ENCODE data around the gene PAQR8. TPM values are rescaled to one million over a fixed set of nuclear protein-coding genes. Genes with fewer than 3 reads are reported as not detected.
A peak's percentile ranks its signal among the peaks of the same experiment; 100 is the strongest.

The PAQR8 gene
- total RNA-seq, 1 experiment from 2014 or later, result 3.6 TPM

DNA sequence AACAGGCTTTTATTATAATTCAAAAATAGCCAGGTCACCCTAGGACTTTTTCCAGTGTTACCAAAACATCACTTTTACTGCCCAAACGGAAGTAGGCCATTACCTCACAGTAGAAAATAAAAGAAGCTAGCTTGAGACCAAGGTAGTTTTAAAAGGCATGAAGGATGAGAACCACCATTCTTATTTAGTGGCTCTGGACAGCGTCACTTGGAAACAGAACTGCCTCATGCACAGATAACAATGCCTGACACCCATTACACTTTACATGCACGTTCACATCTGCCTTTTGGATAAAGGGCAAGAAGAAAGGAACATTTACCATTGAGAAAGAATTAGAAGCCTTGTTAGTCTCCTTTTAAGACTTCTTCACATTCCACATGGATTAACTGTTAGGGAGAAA, 1.9 kb upstream of the PAQR8 start:
- ChIA-PET CTCF (no interaction called here), POLR2A (no interaction called here)
- Histone ChIP-seq H3K36me3 (ENCODE audit: control insufficient read depth, insufficient read depth, low read length) (no peaks in the 10 kb centered on the region; the same call in 1 of the 2 replicates), H3K4me1 (ENCODE audit: control insufficient read depth, insufficient read depth, low read length) (peaks cover 8% of the 10 kb centered on the region), H3K9me3 (ENCODE audit: control insufficient read depth, insufficient read depth, low read depth, low read length) (no peaks in the 10 kb centered on the region), H3K4me3 (ENCODE audit: low read depth in 2 of 2, low read length in 2 of 2) (no peak overlapping the region), H3K27ac (ENCODE audit: low read length) (no peak overlapping the region), H3K27me3 (ENCODE audit: control insufficient read depth, insufficient read depth, low read length) (no peaks in the 10 kb centered on the region; the same call in 1 of the 2 replicates)
- in situ Hi-C loops (cut with HindIII; ENCODE audit: low pct_unique_long_range_greater_than_20kb, low sequenced_read_pairs), result no loop called here
- intact Hi-C loops (cut with micrococcal nuclease; ENCODE audit: unreplicated experiment), result no loop called here
- no TSS peak for BruUV-seq (replicated peaks)
- DNase-seq (ENCODE audit: low read depth, low spot score) (no peak), ATAC-seq (no peak)
- TF ChIP-seq TCF7L2 (IDR thresholded peaks at IDR 0.05; ENCODE audit: low read depth, low read length) (no peak), POLR2AphosphoS5 (IDR thresholded peaks at IDR 0.05; ENCODE audit: low read depth, low read length) (no peak), SIN3A (IDR thresholded peaks at IDR 0.05; ENCODE audit: borderline replicate concordance, insufficient read depth, low read depth, low read length) (no peak)
- TF ChIP-seq, protein P1, sequence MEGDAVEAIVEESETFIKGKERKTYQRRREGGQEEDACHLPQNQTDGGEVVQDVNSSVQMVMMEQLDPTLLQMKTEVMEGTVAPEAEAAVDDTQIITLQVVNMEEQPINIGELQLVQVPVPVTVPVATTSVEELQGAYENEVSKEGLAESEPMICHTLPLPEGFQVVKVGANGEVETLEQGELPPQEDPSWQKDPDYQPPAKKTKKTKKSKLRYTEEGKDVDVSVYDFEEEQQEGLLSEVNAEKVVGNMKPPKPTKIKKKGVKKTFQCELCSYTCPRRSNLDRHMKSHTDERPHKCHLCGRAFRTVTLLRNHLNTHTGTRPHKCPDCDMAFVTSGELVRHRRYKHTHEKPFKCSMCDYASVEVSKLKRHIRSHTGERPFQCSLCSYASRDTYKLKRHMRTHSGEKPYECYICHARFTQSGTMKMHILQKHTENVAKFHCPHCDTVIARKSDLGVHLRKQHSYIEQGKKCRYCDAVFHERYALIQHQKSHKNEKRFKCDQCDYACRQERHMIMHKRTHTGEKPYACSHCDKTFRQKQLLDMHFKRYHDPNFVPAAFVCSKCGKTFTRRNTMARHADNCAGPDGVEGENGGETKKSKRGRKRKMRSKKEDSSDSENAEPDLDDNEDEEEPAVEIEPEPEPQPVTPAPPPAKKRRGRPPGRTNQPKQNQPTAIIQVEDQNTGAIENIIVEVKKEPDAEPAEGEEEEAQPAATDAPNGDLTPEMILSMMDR (IDR thresholded peaks at IDR 0.05), result no peak
- TF ChIP-seq, protein P2, sequence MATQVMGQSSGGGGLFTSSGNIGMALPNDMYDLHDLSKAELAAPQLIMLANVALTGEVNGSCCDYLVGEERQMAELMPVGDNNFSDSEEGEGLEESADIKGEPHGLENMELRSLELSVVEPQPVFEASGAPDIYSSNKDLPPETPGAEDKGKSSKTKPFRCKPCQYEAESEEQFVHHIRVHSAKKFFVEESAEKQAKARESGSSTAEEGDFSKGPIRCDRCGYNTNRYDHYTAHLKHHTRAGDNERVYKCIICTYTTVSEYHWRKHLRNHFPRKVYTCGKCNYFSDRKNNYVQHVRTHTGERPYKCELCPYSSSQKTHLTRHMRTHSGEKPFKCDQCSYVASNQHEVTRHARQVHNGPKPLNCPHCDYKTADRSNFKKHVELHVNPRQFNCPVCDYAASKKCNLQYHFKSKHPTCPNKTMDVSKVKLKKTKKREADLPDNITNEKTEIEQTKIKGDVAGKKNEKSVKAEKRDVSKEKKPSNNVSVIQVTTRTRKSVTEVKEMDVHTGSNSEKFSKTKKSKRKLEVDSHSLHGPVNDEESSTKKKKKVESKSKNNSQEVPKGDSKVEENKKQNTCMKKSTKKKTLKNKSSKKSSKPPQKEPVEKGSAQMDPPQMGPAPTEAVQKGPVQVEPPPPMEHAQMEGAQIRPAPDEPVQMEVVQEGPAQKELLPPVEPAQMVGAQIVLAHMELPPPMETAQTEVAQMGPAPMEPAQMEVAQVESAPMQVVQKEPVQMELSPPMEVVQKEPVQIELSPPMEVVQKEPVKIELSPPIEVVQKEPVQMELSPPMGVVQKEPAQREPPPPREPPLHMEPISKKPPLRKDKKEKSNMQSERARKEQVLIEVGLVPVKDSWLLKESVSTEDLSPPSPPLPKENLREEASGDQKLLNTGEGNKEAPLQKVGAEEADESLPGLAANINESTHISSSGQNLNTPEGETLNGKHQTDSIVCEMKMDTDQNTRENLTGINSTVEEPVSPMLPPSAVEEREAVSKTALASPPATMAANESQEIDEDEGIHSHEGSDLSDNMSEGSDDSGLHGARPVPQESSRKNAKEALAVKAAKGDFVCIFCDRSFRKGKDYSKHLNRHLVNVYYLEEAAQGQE (IDR thresholded peaks at IDR 0.05; ENCODE audit: insufficient read depth in 1 of 2, low read depth in 2 of 2, low read length in 1 of 2), result no peak

- Histone ChIP-seq H3K9me3 (ENCODE audit: control insufficient read depth, insufficient read depth, low read depth, low read length) (no peaks in the 10 kb centered on the region), H3K4me1 (ENCODE audit: control insufficient read depth, insufficient read depth, low read length) (peaks cover 8% of the 10 kb centered on the region), H3K4me3 (ENCODE audit: low read depth in 2 of 2, low read length in 2 of 2) (peak overlapping the region in 1 of 2 experiments; percentile 77; a peak in 2 of 4 replicates), H3K27me3 (ENCODE audit: control insufficient read depth, insufficient read depth, low read length) (no peaks in the 10 kb centered on the region; the same call in 1 of the 2 replicates), H3K36me3 (ENCODE audit: control insufficient read depth, insufficient read depth, low read length) (no peaks in the 10 kb centered on the region; the same call in 1 of the 2 replicates), H3K27ac (ENCODE audit: low read length) (no peak overlapping the region)
- ATAC-seq, result no peak
- ChIA-PET CTCF (no interaction called here), POLR2A (no interaction called here)
- intact Hi-C loops (cut with micrococcal nuclease; ENCODE audit: unreplicated experiment) (no loop called here), in situ Hi-C loops (cut with HindIII; ENCODE audit: low pct_unique_long_range_greater_than_20kb, low sequenced_read_pairs) (no loop called here)
- DNase-seq (ENCODE audit: low read depth, low spot score), result no peak
- TF ChIP-seq TCF7L2 (IDR thresholded peaks at IDR 0.05; ENCODE audit: low read depth, low read length) (no peak), POLR2AphosphoS5 (IDR thresholded peaks at IDR 0.05; ENCODE audit: low read depth, low read length) (no peak), SIN3A (IDR thresholded peaks at IDR 0.05; ENCODE audit: borderline replicate concordance, insufficient read depth, low read depth, low read length) (no peak)
- TF ChIP-seq, protein P2 (IDR thresholded peaks at IDR 0.05; ENCODE audit: insufficient read depth in 1 of 2, low read depth in 2 of 2, low read length in 1 of 2), result no peak
- TF ChIP-seq, protein P1 (IDR thresholded peaks at IDR 0.05), result no peak
- no TSS peak for BruUV-seq (replicated peaks)
These were observed 1.1 kb upstream of the PAQR8 start for GRCh38 chr6:52360601-52361413.

Measured in Panc1 (cell line).